HG03135 (cell line): ENCODE measurements around the gene TM4SF20.
A peak's percentile ranks its signal among the peaks of the same experiment; 100 is the strongest.
"Not testable (repeated sequence)": the region's sequence is repeated elsewhere in the genome, so short reads cannot be mapped to it uniquely, and the experiment has no call there.

ENCODE experiments used
- ATAC-seq: cut with Tn5 transposase; IDR thresholded peaks from one replicate; pipeline ENCODE4 v1.9.1; 2021; ENCODE audit warnings: mild to moderate bottlenecking, moderate library complexity; ENCODE audit not compliant: unreplicated experiment

The TM4SF20 gene

GRCh38 chr2:227368574-227368973 lies 10.5 kb downstream of the TM4SF20 start:
- no peak for ATAC-seq

- no peak for ATAC-seq
These were observed 11.7 kb downstream of the TM4SF20 start for GRCh38 chr2:227367427-227367795.

GRCh38 chr2:227366769-227367426 lies 12.2 kb downstream of the TM4SF20 start:
- no peak for ATAC-seq

- ATAC-seq, result no peak
These were observed 13.3 kb downstream of the TM4SF20 start for GRCh38 chr2:227365833-227366232.

- not testable (repeated sequence) for ATAC-seq
These were observed 14.4 kb downstream of the TM4SF20 start for GRCh38 chr2:227364585-227365263.

GRCh38 chr2:227363756-227364155 lies 15.3 kb downstream of the TM4SF20 start:
- no peak for ATAC-seq

GRCh38 chr2:227360351-227360750 lies 18.8 kb downstream of the TM4SF20 start:
- ATAC-seq, result no peak

GRCh38 chr2:227351639-227352038 lies 27.5 kb downstream of the TM4SF20 start:
- no peak for ATAC-seq

- no peak for ATAC-seq
These were observed 29.0 kb downstream of the TM4SF20 start for GRCh38 chr2:227349989-227350612.

- no peak for ATAC-seq
These were observed 30.8 kb downstream of the TM4SF20 start for GRCh38 chr2:227348324-227348723.

- no peak for ATAC-seq
These were observed 32.0 kb downstream of the TM4SF20 start for GRCh38 chr2:227347117-227347516.

GRCh38 chr2:227344231-227344630 lies 34.9 kb downstream of the TM4SF20 start:
- ATAC-seq, result no peak

- no peak for ATAC-seq
These were observed 37.6 kb downstream of the TM4SF20 start for GRCh38 chr2:227341553-227341952.

- ATAC-seq, result no peak
These were observed 39.0 kb downstream of the TM4SF20 start for GRCh38 chr2:227340106-227340505.

GRCh38 chr2:227339098-227339599 lies 40.0 kb downstream of the TM4SF20 start:
- ATAC-seq, result no peak

- ATAC-seq, result no peak
These were observed 41.7 kb downstream of the TM4SF20 start for GRCh38 chr2:227337442-227337841.

GRCh38 chr2:227335713-227336112 lies 43.4 kb downstream of the TM4SF20 start:
- no peak for ATAC-seq

- no peak for ATAC-seq
These were observed 52.3 kb downstream of the TM4SF20 start for GRCh38 chr2:227326783-227327182.

- peak; percentile 7 for ATAC-seq
These were observed 53.3 kb downstream of the TM4SF20 start for GRCh38 chr2:227325839-227326195.

GRCh38 chr2:227324995-227325838 lies 53.9 kb downstream of the TM4SF20 start, which contains the start of gene MFF:
TSS of gene MFF (plus strand) at chr2:227325251. CDS start at chr2:227330666, 5,415 bp downstream.
- ATAC-seq, result peak; percentile 98

- peak; percentile 12 for ATAC-seq
These were observed 54.5 kb downstream of the TM4SF20 start for GRCh38 chr2:227324642-227324994.
